Thyroid gland (tissue), 4 donors: Measurements from ENCODE around the gene BACH2. TPM values are rescaled to one million over a fixed set of nuclear protein-coding genes. Genes with fewer than 3 reads are reported as not detected.

ENCODE experiments used
- DNase-seq, 2 donors: peaks; one replicate each; pipeline ENCODE4 v3.0.0-alpha.2; 2019
- H3K27ac ChIP-seq, 3 donors: fragments of 200-600 bp; sonication (generic); 1 replicate in 2 of 3; 2 replicates in 1 of 3; pipeline ENCODE4 v1.5.1; 2016 to 2019; ENCODE audit warnings: mild to moderate bottlenecking in 1 of 3, moderate library complexity in 1 of 3
- H3K27me3 ChIP-seq: fragments of 200-600 bp; sonication (generic); one replicate; pipeline ENCODE4 v1.5.1; 2019
- H3K36me3 ChIP-seq, 2 donors: fragments of 200-600 bp; sonication (generic); one replicate each; pipeline ENCODE4 v1.5.1; 2016 to 2019
- H3K4me1 ChIP-seq, 2 donors: fragments of 200-600 bp; sonication (generic); one replicate each; pipeline ENCODE4 v1.5.1; 2017 to 2019
- H3K4me3 ChIP-seq, 3 donors: fragments of 200-600 bp; sonication (generic); replicated peaks in 1 of 3; 1 replicate in 2 of 3; 2 replicates in 1 of 3; pipeline ENCODE4 v1.5.1; 2016; ENCODE audit warnings: mild to moderate bottlenecking in 1 of 3
- H3K9me3 ChIP-seq: fragments of 200-600 bp; sonication (generic); one replicate; pipeline ENCODE4 v1.5.1; 2017
- CTCF ChIP-seq, 6 experiments: fragments of 200-600 bp in 3 of 6; fragments of 450-650 bp in 3 of 6; sonication (generic) in 3 of 6; IDR thresholded peaks; one replicate each; pipeline ENCODE4 v1.5.1; 2016 to 2019; ENCODE audit warnings: antibody characterized with exemption in 6 of 6, mild to moderate bottlenecking in 2 of 6, inconsistent platforms in 1 of 6, moderate library complexity in 1 of 6
- POLR2A ChIP-seq, 2 donors: fragments of 450-650 bp; IDR thresholded peaks; one replicate each; pipeline ENCODE4 v1.6.1; 2017; ENCODE audit warnings: antibody characterized with exemption in 2 of 2, mild to moderate bottlenecking in 2 of 2, moderate library complexity in 1 of 2
- WGBS, 2 donors: methylation state at CpG; one replicate each; pipeline ENCODE4 v1.1.5; 2017; 5-methylcytosine and 5-hydroxymethylcytosine counted together
- intact Hi-C: fragments of 100-400 bp; cut with DNase I; formaldehyde crosslinking; loops from one replicate; pipeline ENCODE4 v1.15.1; 2023
- total RNA-seq, 4 donors: library from RNA; depleted of rRNA; stranded (reverse); fragments of >200 nt; gene quantifications; one replicate each; pipeline ENCODE4 v1.2.3, GENCODE V29; 2016

The BACH2 gene
- total RNA-seq, 4 donors from 2014 or later: 0.98 to 6.6 (median 3.9) TPM

- Histone ChIP-seq H3K27ac (no peak overlapping the region), H3K27me3 (no peaks in the 10 kb centered on the region), H3K4me3 (no peak overlapping the region), H3K4me1 (no peaks in the 10 kb centered on the region), H3K9me3 (no peaks in the 10 kb centered on the region), H3K36me3 (no peaks in the 10 kb centered on the region)
- intact Hi-C loops: no loop called here
- TF ChIP-seq CTCF (IDR thresholded peaks at IDR 0.05): no peak
- no peak for TF ChIP-seq POLR2A (IDR thresholded peaks at IDR 0.05)
- no peak for DNase-seq
- WGBS, 2 donors: 80 to 82% methylated on average over 2 of the region's 2 CpGs
These were observed 32.9 kb upstream of the BACH2 start for GRCh38 chr6:90329386-90330077.

- H3K27me3 ChIP-seq: no peaks in the 10 kb centered on the region
- TF ChIP-seq POLR2A (IDR thresholded peaks at IDR 0.05) (no peak), CTCF (IDR thresholded peaks at IDR 0.05) (no peak)
- intact Hi-C loops: no loop called here
- H3K4me1 ChIP-seq: no peaks in the 10 kb centered on the region
- H3K27ac ChIP-seq: no peak overlapping the region
- 93 to 97% methylated on average over 1 of the region's 1 CpG for WGBS, 2 donors
- DNase-seq: no peak
- no peaks in the 10 kb centered on the region for H3K36me3 ChIP-seq
- no peak overlapping the region for H3K4me3 ChIP-seq
- no peaks in the 10 kb centered on the region for H3K9me3 ChIP-seq
These were observed 31.4 kb upstream of the BACH2 start for GRCh38 chr6:90328004-90328403.

GRCh38 chr6:90326404-90327057, 29.9 kb upstream of the BACH2 start:
- H3K27ac ChIP-seq: no peak overlapping the region
- no peaks in the 10 kb centered on the region for H3K4me1 ChIP-seq
- H3K27me3 ChIP-seq: no peaks in the 10 kb centered on the region
- TF ChIP-seq POLR2A (IDR thresholded peaks at IDR 0.05) (no peak), CTCF (IDR thresholded peaks at IDR 0.05) (no peak)
- H3K4me3 ChIP-seq: no peak overlapping the region
- 89 to 96% methylated on average over 3 of the region's 3 CpGs for WGBS, 2 donors
- no peak for DNase-seq
- H3K9me3 ChIP-seq: no peaks in the 10 kb centered on the region
- intact Hi-C loops: no loop called here
- H3K36me3 ChIP-seq: no peaks in the 10 kb centered on the region

- H3K27ac ChIP-seq: no peak overlapping the region
- DNase-seq: no peak
- TF ChIP-seq CTCF (IDR thresholded peaks at IDR 0.05): no peak
- no peak for TF ChIP-seq POLR2A (IDR thresholded peaks at IDR 0.05)
- H3K9me3 ChIP-seq: no peaks in the 10 kb centered on the region
- H3K4me3 ChIP-seq: no peak overlapping the region
- intact Hi-C loops: no loop called here
- H3K27me3 ChIP-seq: no peaks in the 10 kb centered on the region
- no peaks in the 10 kb centered on the region for H3K36me3 ChIP-seq
- WGBS, 2 donors: 95% methylated on average over 6 of the region's 6 CpGs
- no peaks in the 10 kb centered on the region for H3K4me1 ChIP-seq
These were observed 27.1 kb upstream of the BACH2 start for GRCh38 chr6:90323706-90324105.

GRCh38 chr6:90322976-90323474, 26.4 kb upstream of the BACH2 start:
- no peak overlapping the region for H3K4me3 ChIP-seq
- no peaks in the 10 kb centered on the region for H3K4me1 ChIP-seq
- 62 to 63% methylated on average over 3 of the region's 3 CpGs for WGBS, 2 donors
- no peaks in the 10 kb centered on the region for H3K36me3 ChIP-seq
- no peak for DNase-seq
- TF ChIP-seq POLR2A (IDR thresholded peaks at IDR 0.05) (no peak), CTCF (IDR thresholded peaks at IDR 0.05) (no peak)
- no peak overlapping the region for H3K27ac ChIP-seq
- H3K27me3 ChIP-seq: no peaks in the 10 kb centered on the region
- intact Hi-C loops: no loop called here
- H3K9me3 ChIP-seq: no peaks in the 10 kb centered on the region
